HG03469 (cell line): ENCODE data around the gene RBM43.

Experiments used
- ATAC-seq: cut with Tn5 transposase; IDR thresholded peaks from one replicate; pipeline ENCODE4 v1.9.1; 2021; ENCODE audit warnings: mild to moderate bottlenecking, moderate library complexity, moderate number of reproducible peaks; ENCODE audit not compliant: unreplicated experiment

Gene RBM43

DNA sequence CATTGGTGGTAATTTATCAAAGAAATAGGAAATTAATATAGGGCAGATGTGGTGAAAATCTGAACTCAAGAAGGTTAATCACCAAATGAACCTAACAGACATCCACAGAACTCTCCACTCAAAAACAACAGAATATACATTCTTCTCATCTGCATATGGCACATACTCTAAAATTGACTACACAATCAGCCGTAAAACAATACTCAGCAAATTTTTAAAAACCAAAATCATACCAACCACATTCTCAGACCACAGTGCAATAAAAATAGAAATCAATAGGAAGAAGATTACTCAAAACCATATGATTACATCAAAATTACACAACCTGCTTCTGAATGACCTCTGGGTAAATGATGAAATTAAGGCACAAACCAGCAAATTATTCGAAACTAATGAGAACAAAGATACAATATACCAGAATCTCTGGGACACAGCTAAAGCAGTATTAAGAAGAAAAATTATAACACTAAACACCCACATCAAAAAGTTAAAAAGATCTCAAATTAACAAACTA is 31.0 kb downstream of the RBM43 start:
- ATAC-seq: no peak

GRCh38 chr2:151228847-151229512 is 32.7 kb downstream of the RBM43 start:
- ATAC-seq: no peak

- no peak for ATAC-seq
Measured at GRCh38 chr2:151217343-151217742, 44.3 kb downstream of the RBM43 start.

DNA sequence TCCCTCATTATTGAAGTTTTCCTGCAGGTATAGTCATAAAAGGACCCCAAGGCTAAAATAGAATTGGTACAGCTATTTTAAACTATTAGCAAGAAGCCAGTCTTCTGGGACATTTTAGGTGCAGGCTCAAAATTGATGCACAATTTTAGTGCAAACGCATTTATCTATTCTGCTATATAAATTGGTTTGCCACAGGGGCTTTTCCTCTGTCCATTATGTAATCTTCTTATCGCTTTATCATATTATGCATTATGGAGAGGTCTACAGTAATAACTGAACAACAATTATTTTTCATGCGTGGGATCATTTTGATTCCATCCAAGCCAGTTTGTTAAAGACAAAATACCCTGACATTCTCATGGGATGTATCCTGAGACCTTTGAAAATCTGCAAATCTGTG is 54.6 kb downstream of the RBM43 start:
- ATAC-seq: no peak

DNA sequence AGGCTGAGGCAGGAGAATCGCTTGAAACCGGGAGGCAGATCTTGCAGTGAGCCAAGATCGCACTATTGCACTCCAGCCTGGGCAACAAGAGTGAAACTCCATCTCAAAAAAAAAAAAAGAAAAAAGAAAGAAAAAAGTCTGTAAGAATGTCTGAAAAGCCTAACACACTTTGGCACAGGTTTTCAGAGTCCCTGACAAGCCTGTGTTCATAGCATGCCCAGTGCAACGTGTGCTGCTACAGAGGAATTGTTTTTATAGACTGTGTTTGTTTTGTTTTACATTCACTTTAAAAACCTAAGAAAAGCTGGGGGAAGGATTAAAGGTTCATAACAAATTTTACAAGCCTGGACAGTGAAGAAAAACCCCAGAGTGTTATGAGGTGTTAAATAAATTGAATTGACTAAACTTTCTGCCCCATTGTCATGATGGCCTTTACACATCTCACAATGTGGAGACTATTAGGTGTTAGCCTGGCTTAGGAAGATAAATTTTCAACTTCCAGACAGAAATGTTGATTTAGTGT is 55.2 kb downstream of the RBM43 start:
- ATAC-seq: no peak

GRCh38 chr2:151205571-151205970 is 56.1 kb downstream of the RBM43 start:
- ATAC-seq: no peak

DNA sequence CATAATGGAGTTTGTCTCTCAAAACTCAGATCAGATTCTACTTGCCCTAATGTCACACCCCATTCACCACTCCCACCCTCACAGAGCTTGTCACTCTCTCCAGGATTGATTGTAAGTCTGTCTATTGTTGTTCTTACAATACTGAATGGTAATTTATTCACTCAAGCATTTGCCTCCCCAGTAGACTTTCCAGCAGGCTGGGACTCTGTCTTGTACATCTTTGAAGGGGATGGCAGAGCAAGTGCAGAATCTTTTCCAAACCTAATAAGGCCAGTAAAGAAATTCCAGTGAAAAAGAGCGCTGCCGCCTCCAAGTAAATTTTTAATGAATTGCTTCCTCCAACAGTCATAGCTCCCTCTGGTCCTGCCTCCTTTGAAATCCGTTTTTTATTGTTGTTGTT is 56.9 kb downstream of the RBM43 start:
- ATAC-seq: no peak

GRCh38 chr2:151200844-151201243 is 60.8 kb downstream of the RBM43 start:
- ATAC-seq: no peak

GRCh38 chr2:151200277-151200676 is 61.4 kb downstream of the RBM43 start:
- no peak for ATAC-seq

GRCh38 chr2:151198645-151199044 is 63.0 kb downstream of the RBM43 start:
- no peak for ATAC-seq
